NCI-H1417 treated with DMSO at 0.1 percent for 48 hours (cell line): ENCODE results near the gene FOXF2.

Source experiments
- DNase-seq: peaks from one replicate; lab custom pipeline; 2025; lab: John Stamatoyannopoulos, UW

FOXF2 gene

DNA sequence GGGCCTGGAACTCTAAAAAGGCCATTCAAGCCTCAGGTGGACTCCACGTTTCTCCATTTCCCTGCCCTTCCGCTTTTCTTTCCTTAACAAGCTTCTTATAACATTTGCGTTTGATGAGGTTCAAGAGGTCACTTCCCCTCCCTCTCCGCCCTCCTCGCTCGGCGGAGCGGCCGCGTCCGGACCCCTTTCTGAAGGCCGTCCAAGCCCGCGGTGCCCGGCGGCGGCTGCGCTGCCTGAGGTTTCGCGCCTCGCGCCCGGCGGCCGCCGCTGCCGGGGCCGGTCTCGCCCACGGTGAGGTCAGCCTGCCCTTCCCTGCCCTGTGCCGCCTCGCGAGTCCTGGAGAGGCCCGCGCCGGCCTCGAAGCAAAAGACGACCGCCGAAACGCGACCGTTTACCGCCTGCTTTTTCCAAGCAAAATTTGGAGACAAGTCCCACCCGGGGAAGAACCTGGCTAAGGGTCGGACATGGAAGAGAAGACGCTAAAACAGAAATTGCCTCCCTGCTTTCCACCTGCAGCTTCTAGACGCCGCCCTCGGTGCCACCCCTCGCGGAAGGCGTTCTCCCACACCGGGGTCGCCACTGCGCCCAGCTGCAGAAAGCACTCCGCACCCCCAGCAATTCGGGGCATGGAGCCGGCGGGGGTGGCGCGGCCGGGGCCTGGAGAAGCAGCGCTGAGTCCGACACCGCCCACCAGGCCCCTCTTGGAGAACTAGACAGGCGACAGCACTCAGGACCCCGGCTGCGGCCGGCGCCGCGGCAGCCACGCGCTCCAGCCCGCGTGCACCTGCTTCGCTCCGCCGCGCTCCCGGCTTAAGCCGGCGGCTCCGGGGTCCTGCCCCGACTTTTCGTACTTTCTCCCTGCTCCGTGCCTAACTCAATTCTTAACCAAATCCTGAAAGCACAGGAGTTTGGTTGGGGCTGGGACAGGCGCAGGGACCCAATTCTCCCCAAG is 11.0 kb upstream of the FOXF2 start:
- no peak for DNase-seq

DNA sequence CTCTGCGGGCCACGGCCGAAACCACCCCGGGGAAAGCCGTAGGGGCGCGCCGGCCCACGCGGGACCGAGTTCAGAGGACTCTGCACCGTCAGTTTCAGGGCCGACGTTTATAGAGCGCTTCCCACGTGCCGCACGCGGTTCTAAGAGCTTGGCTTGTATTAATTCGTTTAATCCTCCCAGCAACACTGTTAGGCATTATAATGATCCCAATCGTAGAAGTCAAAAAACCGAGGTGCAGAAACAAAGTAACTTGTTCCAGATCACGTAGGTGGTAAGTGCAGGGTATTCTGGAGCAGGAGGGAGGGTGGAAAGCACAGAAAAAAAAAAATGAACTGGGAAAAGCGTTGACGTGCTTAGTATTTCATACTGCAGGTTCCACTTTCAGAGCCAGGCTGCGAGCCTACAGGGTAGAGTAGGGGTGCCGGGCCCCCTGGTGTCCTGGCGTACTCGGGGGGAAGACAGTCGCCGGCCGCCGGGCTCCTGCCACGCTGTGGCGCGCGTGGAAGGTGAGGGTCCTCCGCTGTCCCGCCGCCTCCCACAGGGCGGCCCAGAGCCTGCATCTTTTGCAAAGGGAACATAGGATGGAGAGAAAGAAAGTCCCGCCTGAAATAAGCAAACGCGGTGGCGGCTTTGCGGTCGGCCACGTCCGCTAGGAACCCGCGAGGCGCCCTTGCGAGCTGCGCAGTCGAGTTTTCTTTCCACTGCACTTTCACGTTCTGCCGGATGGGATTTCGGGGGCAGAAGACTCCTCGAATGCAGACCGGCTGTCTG is 10.2 kb upstream of the FOXF2 start:
- DNase-seq = no peak

DNA sequence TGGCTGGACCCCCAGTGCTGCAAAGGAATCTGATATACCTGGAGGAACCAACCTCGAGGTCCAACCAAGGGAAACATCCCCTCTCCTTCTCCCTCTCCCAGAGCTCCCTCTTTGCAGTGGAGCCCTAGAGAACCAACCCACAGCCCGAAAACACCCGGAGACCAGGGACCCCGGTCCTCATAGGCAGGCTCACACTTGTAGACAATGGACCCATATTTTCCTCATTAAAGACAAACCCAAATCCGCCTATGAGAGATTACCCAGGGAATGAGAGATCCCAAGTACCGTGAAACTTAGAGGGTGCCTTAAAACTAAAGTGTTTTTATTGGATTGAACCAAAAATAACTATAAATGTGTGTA is 9.6 kb upstream of the FOXF2 start:
- DNase-seq = no peak

DNA sequence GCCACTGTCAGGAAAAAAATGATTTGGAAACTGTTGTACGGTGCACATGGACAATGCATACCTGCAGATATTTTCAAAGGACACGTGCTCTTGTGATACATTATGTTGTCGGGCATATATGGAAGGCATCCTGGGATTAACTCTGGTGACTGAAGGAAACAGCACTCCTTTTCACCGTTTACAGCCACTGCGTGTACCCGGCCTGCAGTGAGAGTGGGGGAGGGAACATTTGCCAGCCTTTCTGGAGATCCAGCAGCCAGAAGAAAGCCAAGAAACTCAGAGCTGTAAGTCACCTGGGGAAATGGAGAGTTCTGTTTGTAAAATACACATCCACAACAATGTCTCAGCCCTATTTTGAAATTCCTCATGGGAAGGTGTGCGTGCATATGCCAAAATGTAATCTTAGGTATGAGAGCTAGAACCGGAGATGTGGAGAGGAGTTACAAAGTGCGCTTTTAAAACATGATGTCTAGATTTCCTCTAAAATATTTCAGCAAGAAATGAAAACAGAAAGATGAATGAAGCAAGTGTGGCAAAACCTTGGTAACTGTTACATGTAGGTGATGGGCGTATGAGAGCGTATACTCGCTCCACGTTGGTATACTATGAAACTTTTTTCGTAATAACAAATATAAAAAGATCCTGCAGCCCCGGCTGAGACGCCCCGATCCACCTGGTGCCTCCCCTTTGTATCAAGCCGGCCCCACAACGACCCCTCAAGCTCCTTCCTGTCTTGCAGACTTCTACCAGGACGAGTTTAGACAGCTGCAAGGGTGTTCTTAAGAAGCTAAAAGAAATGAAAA is 8.6 kb upstream of the FOXF2 start:
- no peak for DNase-seq

DNA sequence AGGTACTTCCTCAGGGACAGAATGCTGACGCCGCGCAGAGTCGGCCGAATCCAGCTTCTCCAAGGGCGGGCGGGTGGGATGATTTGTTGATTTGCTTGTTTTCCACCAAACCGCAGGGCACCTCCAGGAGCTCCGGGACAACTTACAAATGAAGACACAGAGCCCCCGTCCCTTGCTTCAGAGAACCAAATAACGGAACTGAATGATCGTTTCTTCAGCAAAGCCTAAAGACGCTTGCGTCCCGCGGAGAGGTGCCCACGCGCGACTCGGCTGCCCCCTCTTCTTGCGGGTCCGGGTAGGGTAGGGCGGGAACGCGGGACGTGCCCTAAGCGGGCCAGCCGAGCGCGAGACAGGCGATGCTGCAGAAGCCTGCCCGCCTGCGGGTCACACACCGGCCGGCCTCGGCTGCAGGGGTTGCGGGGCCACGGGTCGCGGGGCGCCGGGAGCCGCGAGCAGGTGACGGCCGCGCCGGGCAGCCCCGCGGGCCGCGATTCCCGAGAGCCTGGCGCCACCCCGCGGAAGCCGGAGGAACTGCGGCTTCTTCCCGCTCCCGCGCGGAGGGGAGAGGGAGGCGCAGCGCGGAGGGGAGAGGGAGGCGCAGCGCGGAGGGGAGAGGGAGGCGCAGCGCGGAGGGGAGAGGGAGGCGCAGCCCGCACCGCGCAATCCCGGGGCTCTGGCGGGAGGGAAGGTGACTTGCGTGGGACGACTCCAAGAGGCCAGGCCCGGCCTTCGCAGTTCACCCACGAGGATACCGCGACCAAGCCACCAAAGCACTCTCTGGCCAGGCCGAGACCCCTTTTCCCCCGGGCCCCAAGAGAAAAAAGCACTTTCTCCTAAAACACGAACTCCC is 7.7 kb upstream of the FOXF2 start:
- no peak for DNase-seq

DNA sequence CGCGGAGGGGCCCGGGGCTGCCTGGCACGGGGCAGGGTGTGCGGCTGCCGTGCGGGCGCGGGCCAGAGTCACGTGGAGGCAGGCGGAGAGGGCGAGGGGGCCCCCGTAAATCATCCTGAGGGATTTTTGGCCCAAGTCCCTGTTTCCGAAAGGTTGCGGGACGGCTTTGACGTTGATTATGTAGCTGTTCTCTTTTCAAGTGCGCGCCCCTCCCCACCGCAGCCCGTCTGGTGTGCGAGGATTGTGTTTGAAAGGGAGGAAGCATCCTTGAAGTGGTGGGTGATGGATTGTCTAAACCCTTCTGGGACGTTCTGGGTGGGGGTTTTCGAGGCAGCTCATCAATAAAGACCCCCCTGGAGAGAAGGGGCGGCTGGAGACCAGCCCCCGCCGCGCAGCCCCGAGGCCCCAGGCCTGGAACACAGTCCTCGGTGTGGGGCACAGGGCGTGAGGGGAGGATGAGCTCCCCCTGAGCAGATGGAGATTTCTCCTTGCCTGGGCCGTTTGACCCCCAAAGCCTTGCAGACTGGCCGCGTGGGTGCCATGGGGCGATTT is 7.0 kb upstream of the FOXF2 start:
- no peak for DNase-seq

DNA sequence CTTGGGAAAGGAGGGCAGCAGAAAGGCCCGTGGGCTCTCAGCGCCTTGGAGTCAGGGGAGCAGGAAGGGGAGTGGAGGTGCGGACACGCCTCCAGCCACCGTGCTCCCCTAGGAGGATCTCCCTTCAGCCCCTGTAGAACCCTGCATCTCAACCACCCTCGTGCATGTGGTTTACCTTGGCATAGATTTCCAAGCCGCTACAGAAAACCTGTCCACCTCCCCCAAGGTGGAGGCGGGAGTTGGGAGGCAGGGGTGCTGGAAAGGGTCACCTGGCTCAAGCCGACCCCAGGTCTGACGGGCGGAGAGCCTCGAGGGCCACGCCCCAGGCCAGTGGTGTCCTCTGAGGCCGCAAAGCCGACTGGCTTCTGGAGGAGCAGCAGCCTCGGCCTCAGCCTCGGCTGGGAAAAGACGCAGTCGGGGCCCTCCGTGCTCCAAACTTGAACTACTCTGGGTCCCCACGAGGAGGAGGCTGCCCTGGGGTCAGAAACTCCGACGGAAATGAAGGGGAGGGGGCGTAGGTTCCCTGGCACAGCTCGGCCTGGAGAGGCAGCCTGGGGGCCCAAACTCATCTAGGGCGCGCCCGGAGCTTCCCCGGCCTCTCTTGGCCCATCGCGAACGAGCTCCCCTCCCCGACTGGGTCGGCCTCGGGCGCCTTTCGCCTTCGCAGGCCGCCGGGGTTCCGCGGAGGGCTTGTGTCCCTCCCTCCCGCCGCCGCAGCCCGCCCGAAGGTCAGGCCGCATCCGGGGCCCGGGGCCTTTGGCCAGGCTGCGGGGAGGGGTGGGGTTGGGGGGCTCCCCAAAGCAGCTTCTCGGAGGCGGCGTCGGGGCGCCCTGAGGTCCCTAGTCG is 6.3 kb upstream of the FOXF2 start:
- no peak for DNase-seq

DNA sequence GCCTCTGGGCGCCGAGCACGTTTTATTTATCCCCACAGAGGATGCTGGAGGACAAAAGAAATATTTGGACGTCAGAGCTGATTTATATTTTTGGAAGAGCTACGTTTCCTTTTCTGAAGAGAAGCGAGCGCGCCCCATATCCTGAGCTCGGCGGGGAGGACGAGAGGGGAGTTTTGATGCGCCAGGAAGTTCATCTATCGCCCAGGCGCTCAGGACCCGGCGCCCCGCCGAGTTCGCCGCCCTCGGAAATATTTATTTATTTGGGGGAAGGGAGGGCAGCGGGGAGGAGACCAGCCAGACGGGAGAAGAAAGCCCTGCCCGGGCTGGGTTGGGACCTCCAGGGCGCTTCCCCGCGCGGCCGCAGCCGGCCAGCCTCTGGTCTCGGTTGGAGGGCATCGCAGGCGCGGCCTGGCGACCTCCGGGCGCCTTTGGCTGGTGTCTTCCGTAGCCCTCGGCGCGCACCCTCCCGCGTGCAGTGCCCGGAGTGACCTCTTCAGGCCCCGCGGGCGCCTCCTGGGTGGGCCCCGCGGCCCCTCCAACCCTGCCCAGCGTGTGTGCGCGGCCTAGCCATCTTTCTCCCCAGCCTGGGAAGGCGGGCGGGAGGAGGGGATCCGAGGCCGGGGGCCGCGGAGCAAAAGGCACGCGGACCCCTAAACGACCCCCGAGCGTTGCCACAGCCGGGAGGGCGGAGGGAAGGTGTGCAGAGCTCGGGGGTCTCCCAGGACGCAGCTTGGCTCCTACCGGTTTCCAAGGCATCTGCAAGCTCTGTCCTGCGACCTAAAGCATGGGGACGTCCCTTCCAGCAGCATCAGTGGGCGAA is 5.4 kb upstream of the FOXF2 start:
- DNase-seq = no peak

DNA sequence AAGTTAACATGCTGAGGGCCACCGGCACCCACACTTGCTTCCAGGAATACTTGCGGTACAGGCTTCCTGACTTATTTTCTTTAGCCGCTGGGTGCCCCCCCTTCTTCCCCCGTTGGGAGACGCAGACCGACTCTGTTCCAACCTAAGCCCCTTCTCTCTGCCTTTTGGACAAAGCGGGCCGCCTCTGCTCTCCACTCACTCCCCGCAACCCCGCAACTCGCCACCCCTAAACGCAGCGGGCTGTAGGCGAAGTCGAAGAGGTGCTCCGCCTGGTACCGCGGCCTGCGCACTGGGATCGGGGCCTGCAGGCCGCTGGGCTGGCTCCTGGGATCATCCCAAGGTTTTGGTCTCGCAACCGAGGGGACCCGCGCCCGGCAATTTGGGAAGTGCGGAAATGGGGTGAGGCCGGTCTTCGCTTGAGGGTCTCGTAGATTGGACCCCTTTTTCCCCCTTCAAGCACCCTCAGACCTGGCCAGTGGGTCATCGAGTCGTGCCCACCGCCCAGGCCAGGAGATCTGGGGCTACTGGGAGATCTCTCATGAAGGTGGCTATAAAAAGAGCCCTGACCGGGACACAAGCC is 4.7 kb upstream of the FOXF2 start:
- no peak for DNase-seq

DNA sequence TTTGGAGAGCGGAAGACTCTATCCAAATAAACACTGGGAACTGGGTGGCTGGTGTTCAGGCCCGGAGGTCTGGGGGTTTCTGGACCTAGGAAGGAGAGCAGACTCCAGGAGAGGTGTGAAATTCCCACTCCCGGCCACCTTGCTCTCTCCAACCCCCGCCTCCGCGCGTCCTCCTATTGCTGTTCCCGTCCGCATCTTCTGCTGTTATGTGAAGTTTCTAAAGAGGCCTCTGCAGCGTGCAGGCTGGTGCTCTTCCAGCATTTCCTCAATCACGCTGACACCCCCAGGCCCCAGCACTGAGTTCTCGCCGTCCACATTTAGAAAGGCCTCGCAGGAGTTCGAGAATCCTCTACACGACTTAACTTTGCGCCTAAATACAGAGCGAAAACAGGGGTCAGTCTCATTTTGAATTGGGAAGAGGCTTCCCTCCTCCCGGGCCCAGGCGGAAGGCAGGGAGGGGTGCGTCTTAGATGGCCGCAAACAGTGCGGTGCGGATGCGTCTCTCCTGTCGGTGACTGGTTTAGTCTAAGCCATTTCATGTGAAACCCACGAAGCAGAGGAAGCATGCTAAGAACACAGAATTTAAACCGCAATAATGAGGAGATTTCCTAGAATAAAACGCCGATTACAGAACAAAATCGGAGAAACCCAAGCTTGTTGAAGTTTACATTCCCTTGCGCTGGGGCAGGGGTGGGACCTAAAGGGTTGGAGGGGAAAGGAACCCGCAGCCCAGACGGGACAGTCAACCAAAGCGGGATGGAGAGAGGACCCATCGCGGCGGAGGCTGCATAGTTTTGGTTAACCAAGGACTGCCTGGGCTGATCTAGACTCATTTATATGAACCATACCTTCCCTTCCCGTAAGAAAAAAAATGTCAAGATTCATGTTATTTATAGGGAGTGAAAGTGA is 4.0 kb upstream of the FOXF2 start:
- no peak for DNase-seq

DNA sequence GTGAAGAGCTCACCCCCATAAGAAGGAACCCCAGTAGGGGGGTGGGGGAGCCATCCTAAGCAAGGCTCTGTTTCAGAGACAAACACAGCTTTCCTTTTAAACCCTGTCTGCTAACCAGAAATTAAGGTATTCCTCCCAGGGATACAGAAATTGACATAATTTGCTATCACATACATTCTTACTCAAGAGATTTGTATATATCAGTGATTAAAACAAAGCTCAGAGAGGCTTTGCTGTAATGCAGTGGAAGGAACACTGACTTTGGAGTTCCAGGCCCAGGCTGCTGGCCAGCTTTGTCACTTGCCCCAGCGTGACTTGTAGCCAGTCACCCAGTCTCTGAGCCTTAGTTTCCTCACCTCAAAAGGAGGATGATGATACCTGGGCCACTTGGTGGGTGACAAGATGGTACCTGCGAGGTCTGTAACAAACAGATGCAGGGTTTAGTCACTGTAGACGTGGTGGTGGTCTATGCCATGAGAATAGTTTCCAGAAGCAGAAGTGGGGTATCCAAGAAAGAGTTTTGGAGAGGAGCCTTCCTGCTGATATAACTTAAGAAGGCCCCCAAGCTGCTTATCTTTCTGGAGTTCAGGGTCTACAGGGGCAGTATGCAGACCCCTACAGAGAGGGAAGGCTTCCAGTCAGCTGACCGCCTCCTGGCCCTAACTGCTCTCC is 3.2 kb upstream of the FOXF2 start:
- DNase-seq = no peak

DNA sequence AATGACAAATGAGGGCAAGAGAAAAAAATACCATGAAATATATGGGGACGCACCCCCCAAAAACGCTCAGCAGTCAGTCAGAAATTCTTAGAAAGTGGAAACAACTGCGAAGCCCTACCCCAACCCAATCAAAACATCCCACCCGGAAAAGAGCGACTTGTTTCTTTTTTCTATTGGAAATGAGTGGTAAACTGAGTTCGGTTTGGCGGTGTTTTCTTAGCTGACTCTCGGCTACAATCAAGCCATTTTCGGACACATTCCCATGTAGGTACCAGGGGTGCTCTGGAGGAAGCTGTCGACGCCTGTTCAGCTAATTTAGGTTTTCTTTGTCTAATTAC is 1.9 kb upstream of the FOXF2 start:
- DNase-seq = no peak

DNA sequence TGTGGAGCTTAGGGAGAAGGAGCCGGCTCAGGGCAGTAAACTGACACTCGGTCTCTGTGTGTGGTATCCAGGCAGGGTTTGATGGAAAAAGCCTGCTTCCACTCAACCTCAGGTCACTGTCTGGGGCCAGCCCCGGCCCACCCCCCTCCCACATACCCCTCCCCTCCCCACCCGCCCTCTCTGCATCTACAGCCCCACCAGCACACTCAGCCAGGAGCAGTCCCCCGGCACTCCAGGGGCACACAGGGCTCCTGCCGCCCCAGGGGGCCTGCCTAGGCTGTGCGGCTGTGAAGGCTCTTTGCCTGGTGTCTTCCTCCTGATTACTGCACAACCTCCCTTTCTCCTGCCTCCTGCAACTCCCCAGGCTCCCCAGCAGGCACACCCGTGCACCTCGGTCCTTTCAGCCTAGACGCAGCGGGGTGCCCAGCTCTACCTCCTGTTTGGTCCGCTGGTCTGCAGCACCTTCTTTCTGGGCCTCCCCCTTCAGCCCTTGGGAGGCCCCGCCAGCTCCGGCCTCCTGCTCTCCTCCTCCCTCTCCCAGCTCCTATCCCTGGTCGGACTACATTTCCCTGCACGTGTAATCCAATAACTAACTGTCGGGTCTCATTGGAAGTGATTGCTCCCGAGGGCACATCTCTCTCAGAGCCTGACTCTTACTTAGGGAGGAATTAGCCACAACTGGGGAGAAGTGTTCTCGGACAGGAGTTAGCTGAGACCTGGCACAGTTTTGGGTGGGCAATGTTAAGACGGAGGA is 1.3 kb upstream of the FOXF2 start:
- DNase-seq = no peak

DNA sequence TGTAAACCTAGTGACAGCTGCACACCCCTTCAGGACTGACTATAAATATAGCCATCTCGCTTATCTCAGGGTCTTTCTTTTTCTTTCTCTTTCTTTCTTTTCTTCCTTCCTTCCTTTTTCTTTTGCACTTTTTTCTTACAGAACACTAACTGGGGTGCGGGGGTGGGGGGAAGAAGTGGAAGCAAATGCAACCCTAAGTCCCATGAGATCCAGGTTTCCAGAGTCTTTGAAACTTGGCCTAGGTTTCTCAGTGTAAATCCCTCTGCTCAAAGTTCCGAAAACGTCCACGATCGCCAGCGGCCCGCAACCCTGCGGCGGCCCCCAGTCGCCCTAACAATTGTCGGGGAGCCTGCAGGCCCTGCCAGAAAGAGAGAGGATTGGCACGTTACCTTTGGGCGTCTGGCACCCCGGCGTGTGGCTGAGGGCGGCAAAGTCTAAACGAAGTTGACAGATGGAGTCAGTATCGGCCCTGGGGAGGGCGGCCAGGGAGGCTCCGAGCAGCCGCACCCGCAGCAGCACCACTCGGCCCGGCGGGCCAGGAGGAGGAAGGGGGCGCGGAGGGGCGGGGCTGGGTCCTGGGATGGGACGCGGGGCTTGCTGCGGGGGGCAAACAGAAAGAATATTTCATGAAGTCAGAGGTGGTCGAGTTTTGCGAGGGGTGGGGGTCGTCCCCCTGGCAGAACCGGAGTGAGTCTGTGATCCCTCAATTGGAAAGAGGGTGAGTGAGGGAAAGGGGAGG is 577 bp upstream of the FOXF2 start:
- DNase-seq = no peak

DNA sequence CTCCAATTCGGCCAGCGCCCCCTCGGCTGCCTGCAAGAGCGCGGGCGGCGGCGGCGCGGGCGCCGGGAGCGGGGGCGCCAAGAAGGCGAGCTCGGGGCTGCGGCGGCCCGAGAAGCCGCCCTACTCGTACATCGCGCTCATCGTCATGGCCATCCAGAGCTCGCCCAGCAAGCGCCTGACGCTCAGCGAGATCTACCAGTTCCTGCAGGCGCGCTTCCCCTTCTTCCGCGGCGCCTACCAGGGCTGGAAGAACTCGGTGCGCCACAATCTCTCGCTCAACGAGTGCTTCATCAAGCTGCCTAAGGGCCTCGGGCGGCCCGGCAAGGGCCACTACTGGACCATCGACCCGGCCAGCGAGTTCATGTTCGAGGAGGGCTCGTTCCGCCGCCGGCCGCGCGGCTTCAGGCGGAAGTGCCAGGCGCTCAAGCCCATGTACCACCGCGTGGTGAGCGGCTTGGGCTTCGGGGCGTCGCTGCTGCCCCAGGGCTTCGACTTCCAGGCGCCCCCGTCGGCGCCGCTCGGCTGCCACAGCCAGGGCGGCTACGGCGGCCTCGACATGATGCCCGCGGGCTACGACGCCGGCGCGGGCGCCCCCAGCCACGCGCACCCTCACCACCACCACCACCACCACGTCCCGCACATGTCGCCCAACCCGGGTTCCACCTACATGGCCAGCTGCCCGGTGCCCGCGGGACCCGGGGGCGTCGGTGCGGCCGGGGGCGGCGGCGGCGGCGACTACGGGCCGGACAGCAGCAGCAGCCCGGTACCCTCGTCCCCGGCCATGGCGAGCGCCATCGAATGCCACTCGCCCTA is 963 bp downstream of the FOXF2 start:
- DNase-seq = no peak
